Activated CD8-positive, alpha-beta T cell treated with anti-CD3 and anti-CD28 coated beads, Interleukin-2, amount 10 ng/mL, durations not matched to agents 7 days and 5 days (primary cell): ENCODE results near the gene CYLD. TPM values are rescaled to one million over a fixed set of nuclear protein-coding genes. Genes with fewer than 3 reads are reported as not detected.

ENCODE experiments used
- ATAC-seq: fragments of 150-1000 bp; cut with Tn5 transposase; one replicate; pipeline ENCODE4 v1.10.0; 2021; ENCODE audit warnings: moderate library complexity
- CTCF ChIA-PET: fragments of 350-600 bp; sonication (Branson Sonifier 250); formaldehyde crosslinking; loops from one replicate; lab custom pipeline; 2021; ENCODE audit warnings: antibody characterized with exemption; lab: Charles Lee
- POLR2A ChIA-PET: fragments of 350-600 bp; sonication (Branson Sonifier 250); formaldehyde crosslinking; loops from one replicate; lab custom pipeline; 2021; ENCODE audit warnings: antibody characterized with exemption; lab: Charles Lee
- DNase-seq: peaks from one replicate; pipeline ENCODE4 v3.0.0-alpha.2; 2020
- H3K27ac Mint-ChIP-seq: one replicate; pipeline ENCODE4 v1.8.0; 2021; ENCODE audit warnings: mild to moderate bottlenecking, mixed read lengths
- H3K27me3 Mint-ChIP-seq: one replicate; pipeline ENCODE4 v1.8.0; 2021; ENCODE audit warnings: low read depth, mixed read lengths
- H3K36me3 Mint-ChIP-seq: one replicate; pipeline ENCODE4 v1.8.0; 2021; ENCODE audit warnings: low read depth, mixed read lengths
- H3K4me1 Mint-ChIP-seq: one replicate; pipeline ENCODE4 v1.8.0; 2021; ENCODE audit warnings: low read depth, mixed read lengths
- H3K4me3 Mint-ChIP-seq: one replicate; pipeline ENCODE4 v1.8.0; 2021; ENCODE audit warnings: mild to moderate bottlenecking, mixed read lengths
- H3K9me3 Mint-ChIP-seq: one replicate; pipeline ENCODE4 v1.8.0; 2022; ENCODE audit warnings: mixed read lengths; ENCODE audit not compliant: insufficient read depth
- total RNA-seq, 2 experiments: library from RNA; stranded (reverse); gene quantifications; one replicate each; pipeline ENCODE4 v1.2.3, GENCODE V29; 2021

Gene CYLD
- total RNA-seq, 2 experiments from 2014 or later = 116 to 129 TPM

DNA sequence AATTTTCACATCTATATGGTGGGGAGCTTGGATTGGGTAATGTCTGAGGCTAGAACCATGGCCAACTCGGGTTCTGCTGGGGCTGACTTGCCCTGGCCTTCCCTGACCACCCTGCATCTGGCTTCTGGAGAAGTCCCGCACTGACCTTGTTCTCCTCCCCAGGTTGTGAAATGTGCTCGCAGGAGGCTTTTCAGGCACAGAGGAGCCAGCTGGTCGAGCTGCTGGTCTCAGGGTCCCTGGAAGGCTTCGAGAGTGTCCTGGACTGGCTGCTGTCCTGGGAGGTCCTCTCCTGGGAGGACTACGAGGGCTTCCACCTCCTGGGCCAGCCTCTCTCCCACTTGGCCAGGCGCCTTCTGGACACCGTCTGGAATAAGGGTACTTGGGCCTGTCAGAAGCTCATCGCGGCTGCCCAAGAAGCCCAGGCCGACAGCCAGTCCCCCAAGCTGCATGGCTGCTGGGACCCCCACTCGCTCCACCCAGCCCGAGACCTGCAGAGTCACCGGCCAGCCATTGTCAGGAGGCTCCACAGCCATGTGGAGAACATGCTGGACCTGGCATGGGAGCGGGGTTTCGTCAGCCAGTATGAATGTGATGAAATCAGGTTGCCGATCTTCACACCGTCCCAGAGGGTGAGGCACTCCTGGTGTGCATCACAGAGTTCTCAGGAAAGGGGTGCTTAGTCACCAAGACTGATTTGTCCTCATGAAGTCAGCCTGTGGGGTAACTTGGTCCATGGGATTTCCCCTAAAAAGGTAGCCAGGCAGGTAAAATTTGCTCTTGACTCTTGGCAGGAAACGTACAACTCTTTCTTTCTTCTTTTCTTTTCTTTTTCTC lies 42.3 kb upstream of the CYLD start:
- CTCF ChIA-PET = interaction anchor here (1.0 to 1.2 kb wide), 3 partner anchors 12 to 34 kb away, joined by 3 read pairs; no protein-coding TSS in a partner anchor
- DNase-seq (no peak), ATAC-seq (no peak)
- Mint-ChIP-seq H3K4me1 (peaks cover 40% of the 10 kb centered on the region), H3K27me3 (peaks cover 5% of the 10 kb centered on the region), H3K36me3 (peaks cover 14% of the 10 kb centered on the region), H3K27ac (no peak overlapping the region), H3K9me3 (peaks cover 9% of the 10 kb centered on the region), H3K4me3 (no peak overlapping the region)
- POLR2A ChIA-PET = interaction anchor here (0.6 kb wide), 1 partner anchor 503 kb away, joined by 9 read pairs; no protein-coding TSS in a partner anchor

DNA sequence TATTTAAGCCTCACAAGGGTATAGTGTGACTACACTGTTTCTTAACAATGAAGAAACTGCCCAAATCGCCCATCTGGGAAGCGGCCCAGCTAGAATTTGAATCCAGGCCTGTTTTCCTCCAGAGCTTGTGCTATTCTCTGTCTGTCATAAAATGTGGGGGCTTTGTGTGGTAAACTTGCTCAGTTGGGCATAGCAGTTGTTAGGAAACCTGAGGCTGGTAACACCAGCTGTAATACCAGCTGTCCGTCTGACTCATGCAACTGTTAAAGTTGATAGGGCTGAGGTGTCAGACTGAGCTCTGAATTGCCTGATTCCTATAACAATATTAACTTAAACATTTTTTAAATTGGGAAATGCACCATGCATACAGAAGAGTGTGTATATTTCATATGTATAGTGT lies 39.2 kb upstream of the CYLD start:
- no peak overlapping the region for H3K27ac Mint-ChIP-seq
- H3K36me3 Mint-ChIP-seq = peaks cover 26% of the 10 kb centered on the region
- no peak for DNase-seq
- ATAC-seq = no peak
- H3K27me3 Mint-ChIP-seq = peaks cover 2% of the 10 kb centered on the region
- POLR2A ChIA-PET = interaction anchor here (1.5 to 2.0 kb wide), 2 partner anchors 14 to 18 kb away, joined by 4 to 6 read pairs; no protein-coding TSS in a partner anchor
- peaks cover 13% of the 10 kb centered on the region for H3K4me1 Mint-ChIP-seq
- CTCF ChIA-PET = interaction anchor here (0.8 to 1.2 kb wide), 4 partner anchors 18 to 376 kb away, joined by 3 to 4 read pairs (median 3); no protein-coding TSS in a partner anchor
- H3K9me3 Mint-ChIP-seq = peaks cover 21% of the 10 kb centered on the region
- H3K4me3 Mint-ChIP-seq = no peak overlapping the region

DNA sequence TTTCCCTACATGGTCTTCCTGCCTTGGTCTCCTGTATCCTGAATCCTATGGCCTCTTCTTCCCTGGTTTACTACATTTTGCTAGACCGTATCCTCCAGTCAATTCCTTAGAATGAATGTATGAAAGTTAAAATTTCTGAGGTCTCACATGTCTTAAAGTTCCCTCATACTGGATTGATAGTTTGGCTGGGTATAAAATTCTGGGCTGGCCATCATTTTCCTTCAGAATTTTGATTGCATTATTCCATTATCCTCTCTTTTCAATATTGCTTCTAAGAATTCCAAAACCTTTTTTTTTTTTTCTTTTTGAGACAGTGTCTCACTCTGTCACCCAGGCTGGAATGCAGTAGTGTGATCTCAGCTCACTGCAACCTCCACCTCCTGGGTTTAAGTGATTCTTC lies 37.6 kb upstream of the CYLD start:
- H3K9me3 Mint-ChIP-seq = peaks cover 21% of the 10 kb centered on the region
- no peak overlapping the region for H3K4me3 Mint-ChIP-seq
- POLR2A ChIA-PET = no interaction called here
- peaks cover 2% of the 10 kb centered on the region for H3K27me3 Mint-ChIP-seq
- DNase-seq (no peak), ATAC-seq (no peak)
- CTCF ChIA-PET = interaction anchor here (0.7 kb wide), 1 partner anchor 35 kb away, joined by 5 read pairs; no protein-coding TSS in a partner anchor
- peaks cover 26% of the 10 kb centered on the region for H3K36me3 Mint-ChIP-seq
- peaks cover 15% of the 10 kb centered on the region for H3K4me1 Mint-ChIP-seq
- no peak overlapping the region for H3K27ac Mint-ChIP-seq

DNA sequence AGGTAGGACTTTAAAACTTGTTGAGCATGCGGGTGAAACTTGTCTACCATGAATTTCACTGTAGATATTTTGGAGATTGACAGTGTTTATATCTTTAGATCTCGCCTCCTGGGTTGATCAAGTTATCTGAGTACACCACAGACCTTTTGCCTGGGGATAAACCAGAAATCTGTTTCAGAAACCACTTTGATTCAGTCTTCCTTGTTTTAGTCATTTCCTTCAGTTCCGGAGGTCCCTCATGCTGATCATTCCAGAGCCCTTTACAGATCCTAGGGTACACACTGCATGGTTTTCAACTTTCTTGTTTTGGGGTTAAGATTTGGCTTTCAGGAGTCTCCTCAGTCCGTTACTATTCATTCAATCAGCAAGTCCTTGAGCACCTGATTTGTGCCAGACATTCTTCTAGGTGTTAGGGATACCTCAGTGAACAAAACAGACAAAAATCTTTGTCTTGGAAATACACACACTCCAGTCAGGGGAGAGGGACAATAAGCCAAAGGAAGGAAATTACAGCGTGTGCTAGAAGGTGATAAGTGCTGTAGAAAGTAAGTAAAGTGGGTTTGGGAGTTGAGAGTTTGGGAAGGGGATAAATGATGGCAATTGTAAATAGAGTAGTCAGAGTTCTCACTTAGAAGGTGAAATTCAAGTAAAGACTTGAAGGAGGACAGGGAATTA lies 36.3 kb upstream of the CYLD start:
- Mint-ChIP-seq H3K4me1 (peaks cover 19% of the 10 kb centered on the region), H3K36me3 (peaks cover 26% of the 10 kb centered on the region), H3K27me3 (peaks cover 2% of the 10 kb centered on the region), H3K4me3 (no peak overlapping the region), H3K9me3 (peaks cover 21% of the 10 kb centered on the region), H3K27ac (no peak overlapping the region)
- ATAC-seq (no peak), DNase-seq (no peak)
- POLR2A ChIA-PET = no interaction called here
- CTCF ChIA-PET = interaction anchor here (0.8 kb wide), 1 partner anchor 15 kb away, joined by 3 read pairs; no protein-coding TSS in a partner anchor

DNA sequence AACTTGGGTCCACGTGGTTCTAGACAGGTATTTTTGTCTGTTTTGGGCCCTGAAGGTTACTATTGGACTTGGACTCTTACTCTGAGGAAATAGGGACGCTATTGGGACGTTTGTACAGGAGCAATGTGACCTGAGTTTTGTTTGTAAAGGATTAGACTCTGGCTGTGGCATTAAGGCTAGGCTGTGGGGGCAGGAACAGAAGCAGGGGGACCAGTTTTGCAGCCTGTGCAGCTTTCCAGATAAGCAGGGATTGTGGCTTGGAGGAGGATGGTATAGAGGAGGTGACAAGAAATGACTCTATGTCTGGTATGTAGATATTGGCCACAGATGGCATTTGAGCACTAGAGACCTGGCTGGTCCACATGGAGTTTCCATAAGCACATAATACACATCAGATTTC lies 35.6 kb upstream of the CYLD start:
- Mint-ChIP-seq H3K27me3 (no peaks in the 10 kb centered on the region), H3K4me3 (no peak overlapping the region), H3K9me3 (peaks cover 21% of the 10 kb centered on the region), H3K4me1 (peaks cover 19% of the 10 kb centered on the region), H3K27ac (no peak overlapping the region), H3K36me3 (peaks cover 21% of the 10 kb centered on the region)
- ChIA-PET POLR2A (no interaction called here), CTCF (no interaction called here)
- DNase-seq = no peak
- no peak for ATAC-seq

DNA sequence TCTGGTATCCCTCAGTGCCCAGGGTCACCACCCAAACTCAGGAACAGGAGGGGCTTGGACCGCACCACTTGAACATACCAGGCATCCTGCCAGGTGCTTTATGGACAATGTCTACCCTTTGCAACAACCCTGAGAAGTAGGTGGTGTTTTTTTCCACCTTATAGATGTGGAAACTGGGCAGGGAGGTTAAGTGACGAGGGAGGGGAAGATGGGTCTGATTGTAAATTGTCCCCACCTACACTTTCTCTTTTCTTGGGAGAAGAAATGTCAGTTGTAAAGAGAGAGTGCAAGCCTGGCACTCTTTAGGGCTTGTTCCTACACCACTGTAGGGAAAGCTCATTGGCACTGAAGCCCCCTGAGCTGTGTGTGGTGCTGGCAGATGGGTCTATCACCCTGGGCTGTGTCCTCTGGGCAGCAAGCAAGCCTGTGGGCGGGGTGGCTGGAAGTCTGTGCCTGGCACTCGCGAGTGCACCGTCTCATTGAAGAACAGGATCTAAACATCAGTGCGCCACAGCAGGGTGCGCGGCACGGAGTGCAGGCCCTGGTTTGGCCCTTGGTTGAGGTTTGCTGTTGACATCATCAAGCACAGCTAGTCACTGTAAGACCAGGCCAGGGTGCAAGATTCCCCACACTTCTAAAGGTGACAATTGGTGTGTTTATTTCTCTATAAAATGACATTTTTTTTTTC lies 33.4 kb upstream of the CYLD start:
- ATAC-seq = no peak
- peaks cover 19% of the 10 kb centered on the region for H3K4me1 Mint-ChIP-seq

DNA sequence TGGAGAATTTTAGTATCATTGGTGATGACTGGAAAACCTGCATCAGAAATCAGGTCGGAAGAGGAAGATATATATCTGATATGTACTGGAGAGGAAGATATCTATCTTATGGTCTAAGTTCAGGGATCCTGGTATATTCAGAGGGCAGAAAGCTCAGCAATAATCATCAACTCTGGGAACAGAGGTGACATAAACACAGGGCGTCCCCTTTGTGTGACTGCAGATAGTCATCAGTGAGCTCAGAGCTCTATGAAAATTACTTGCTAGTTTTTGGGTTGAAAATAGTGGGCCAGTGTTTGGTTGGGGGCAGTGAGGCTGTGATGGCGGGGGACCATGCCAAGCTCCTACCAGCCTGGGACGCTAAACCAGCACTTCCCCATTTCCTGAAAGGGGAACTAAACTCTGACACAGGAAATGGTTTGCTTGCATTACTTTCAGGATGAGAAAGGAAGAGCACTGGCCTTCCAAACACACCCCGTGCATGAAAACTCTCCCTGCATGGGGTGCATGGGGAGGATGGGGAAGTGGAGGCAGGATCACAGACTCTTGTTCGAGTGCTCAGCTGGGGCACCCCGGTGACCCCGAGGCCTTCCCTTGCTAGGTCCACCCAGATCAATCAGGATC lies 32.7 kb upstream of the CYLD start:
- no peak overlapping the region for H3K4me3 Mint-ChIP-seq
- no peaks in the 10 kb centered on the region for H3K27me3 Mint-ChIP-seq
- peaks cover 14% of the 10 kb centered on the region for H3K9me3 Mint-ChIP-seq
- H3K36me3 Mint-ChIP-seq = peaks cover 13% of the 10 kb centered on the region
- CTCF ChIA-PET = interaction anchor here (0.8 to 1.6 kb wide), 4 partner anchors 11 to 44 kb away, joined by 3 to 6 read pairs (median 4); no protein-coding TSS in a partner anchor
- no peak for DNase-seq
- peaks cover 19% of the 10 kb centered on the region for H3K4me1 Mint-ChIP-seq
- ATAC-seq = no peak
- POLR2A ChIA-PET = interaction anchor here (1.1 kb wide), 1 partner anchor 32 kb away, joined by 5 read pairs; the partner anchor contains the start of gene CYLD
- H3K27ac Mint-ChIP-seq = peak overlapping the region; percentile 58

More for the DNA sequence above, 33.4 kb upstream of the CYLD start:
- Mint-ChIP-seq H3K36me3 (peaks cover 20% of the 10 kb centered on the region), H3K4me3 (no peak overlapping the region), H3K9me3 (peaks cover 21% of the 10 kb centered on the region), H3K27ac (no peak overlapping the region), H3K27me3 (no peaks in the 10 kb centered on the region)
- ChIA-PET POLR2A (interaction anchor here (1.1 kb wide), 2 partner anchors 9 to 33 kb away, joined by 3 to 5 read pairs; partner anchors contain the start of gene CYLD), CTCF (interaction anchor here (0.8 to 1.6 kb wide), 4 partner anchors 12 to 43 kb away, joined by 3 to 6 read pairs (median 4); no protein-coding TSS in a partner anchor)
- no peak for DNase-seq

DNA sequence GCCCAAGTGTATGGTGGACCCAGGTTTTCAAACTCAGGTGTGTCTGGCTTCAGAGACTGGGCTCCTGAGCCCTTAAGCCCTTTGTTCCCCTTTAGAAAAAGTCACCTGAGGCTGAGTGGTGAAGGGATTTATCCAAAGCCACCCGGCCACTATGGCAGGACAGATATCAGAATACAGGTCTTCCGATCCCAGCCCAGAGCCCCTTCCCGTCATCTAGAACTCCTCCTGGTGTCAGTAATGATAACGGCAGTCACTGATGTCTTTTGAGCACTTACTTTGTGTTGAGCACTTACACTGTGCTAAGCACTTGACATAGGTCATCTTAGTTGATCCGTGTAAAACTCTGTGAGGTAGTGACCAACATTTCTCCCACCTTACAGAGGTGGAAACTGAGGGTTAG lies 31.9 kb upstream of the CYLD start:
- Mint-ChIP-seq H3K4me3 (no peak overlapping the region), H3K4me1 (peaks cover 19% of the 10 kb centered on the region), H3K9me3 (peaks cover 9% of the 10 kb centered on the region), H3K27ac (no peak overlapping the region), H3K36me3 (peaks cover 8% of the 10 kb centered on the region), H3K27me3 (no peaks in the 10 kb centered on the region)
- DNase-seq = no peak
- ChIA-PET POLR2A (no interaction called here), CTCF (no interaction called here)
- ATAC-seq = no peak

DNA sequence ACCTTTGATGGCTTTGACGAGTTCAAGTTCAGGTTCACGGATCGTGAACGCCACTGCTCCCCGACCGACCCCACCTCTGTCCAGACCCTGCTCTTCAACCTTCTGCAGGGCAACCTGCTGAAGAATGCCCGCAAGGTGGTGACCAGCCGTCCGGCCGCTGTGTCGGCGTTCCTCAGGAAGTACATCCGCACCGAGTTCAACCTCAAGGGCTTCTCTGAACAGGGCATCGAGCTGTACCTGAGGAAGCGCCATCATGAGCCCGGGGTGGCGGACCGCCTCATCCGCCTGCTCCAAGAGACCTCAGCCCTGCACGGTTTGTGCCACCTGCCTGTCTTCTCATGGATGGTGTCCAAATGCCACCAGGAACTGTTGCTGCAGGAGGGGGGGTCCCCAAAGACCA lies 30.8 kb upstream of the CYLD start:
- H3K36me3 Mint-ChIP-seq = no peaks in the 10 kb centered on the region
- H3K27me3 Mint-ChIP-seq = no peaks in the 10 kb centered on the region
- DNase-seq (no peak), ATAC-seq (no peak)
- H3K4me1 Mint-ChIP-seq = peaks cover 19% of the 10 kb centered on the region
- H3K9me3 Mint-ChIP-seq = no peaks in the 10 kb centered on the region
- POLR2A ChIA-PET = no interaction called here
- H3K27ac Mint-ChIP-seq = no peak overlapping the region
- CTCF ChIA-PET = no interaction called here
- H3K4me3 Mint-ChIP-seq = no peak overlapping the region

DNA sequence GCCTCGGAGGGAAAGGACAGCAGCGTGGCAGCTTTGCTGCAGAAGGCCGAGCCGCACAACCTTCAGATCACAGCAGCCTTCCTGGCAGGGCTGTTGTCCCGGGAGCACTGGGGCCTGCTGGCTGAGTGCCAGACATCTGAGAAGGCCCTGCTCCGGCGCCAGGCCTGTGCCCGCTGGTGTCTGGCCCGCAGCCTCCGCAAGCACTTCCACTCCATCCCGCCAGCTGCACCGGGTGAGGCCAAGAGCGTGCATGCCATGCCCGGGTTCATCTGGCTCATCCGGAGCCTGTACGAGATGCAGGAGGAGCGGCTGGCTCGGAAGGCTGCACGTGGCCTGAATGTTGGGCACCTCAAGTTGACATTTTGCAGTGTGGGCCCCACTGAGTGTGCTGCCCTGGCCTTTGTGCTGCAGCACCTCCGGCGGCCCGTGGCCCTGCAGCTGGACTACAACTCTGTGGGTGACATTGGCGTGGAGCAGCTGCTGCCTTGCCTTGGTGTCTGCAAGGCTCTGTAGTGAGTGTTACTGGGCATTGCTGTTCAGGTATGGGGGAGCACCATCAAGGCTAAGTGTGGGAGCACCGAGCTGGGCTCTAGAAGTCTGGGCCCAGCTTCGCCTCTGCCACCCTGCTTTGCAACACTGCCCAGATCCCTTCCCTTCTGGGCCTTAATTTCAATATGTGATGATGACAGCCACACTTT lies 29.9 kb upstream of the CYLD start:
- CTCF ChIA-PET = no interaction called here
- ATAC-seq = no peak
- Mint-ChIP-seq H3K4me3 (no peak overlapping the region), H3K9me3 (no peaks in the 10 kb centered on the region), H3K27ac (no peak overlapping the region), H3K27me3 (no peaks in the 10 kb centered on the region), H3K36me3 (no peaks in the 10 kb centered on the region), H3K4me1 (peaks cover 27% of the 10 kb centered on the region)
- DNase-seq = no peak
- POLR2A ChIA-PET = no interaction called here

DNA sequence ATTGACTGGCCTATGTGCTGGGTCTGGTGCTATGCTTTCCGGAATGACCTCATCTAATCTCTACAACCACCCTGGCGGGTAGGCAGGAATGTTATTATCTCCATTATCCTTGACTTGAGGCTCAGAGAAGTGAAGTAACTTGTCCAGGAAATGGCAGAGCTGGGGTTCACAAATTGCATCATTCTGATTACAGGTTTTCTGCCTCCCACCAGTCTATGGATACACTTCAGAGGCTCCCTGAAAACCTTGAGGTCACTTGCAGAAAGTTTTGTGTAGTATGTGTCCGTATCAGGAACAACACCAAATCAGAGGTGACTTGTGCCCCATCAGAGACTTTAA lies 29.4 kb upstream of the CYLD start:
- Mint-ChIP-seq H3K27ac (no peak overlapping the region), H3K9me3 (no peaks in the 10 kb centered on the region), H3K36me3 (no peaks in the 10 kb centered on the region), H3K27me3 (no peaks in the 10 kb centered on the region), H3K4me3 (no peak overlapping the region), H3K4me1 (peaks cover 32% of the 10 kb centered on the region)
- ATAC-seq (no peak), DNase-seq (no peak)
- CTCF ChIA-PET = no interaction called here
- POLR2A ChIA-PET = no interaction called here
